H9 (cell line): Measurements from ENCODE around the gene SF3A2. TPM values are rescaled to one million over a fixed set of nuclear protein-coding genes. Genes with fewer than 3 reads are reported as not detected.

ENCODE experiments used
- DNase-seq: peaks from one replicate; pipeline ENCODE4 v3.0.0-alpha.2; 2017
- H2AFZ ChIP-seq: one replicate; pipeline ENCODE4 v1.6.1; 2013; ENCODE audit warnings: mild to moderate bottlenecking, low read length, control low read depth, moderate library complexity
- H2AK5ac ChIP-seq: 2 replicates; pipeline ENCODE4 v1.6.1; 2013; ENCODE audit warnings: low read length, control low read depth, mixed read lengths; ENCODE audit not compliant: insufficient read length
- H2BK120ac ChIP-seq: one replicate; pipeline ENCODE4 v1.6.1; 2013; ENCODE audit warnings: low read depth, mild to moderate bottlenecking, low read length, control low read depth, inconsistent platforms; ENCODE audit not compliant: poor library complexity, severe bottlenecking
- H2BK12ac ChIP-seq: 2 replicates; pipeline ENCODE4 v1.6.1; 2013; ENCODE audit warnings: low read length, control low read depth, mixed read lengths, low read depth; ENCODE audit not compliant: insufficient read length
- H2BK15ac ChIP-seq: 2 replicates; pipeline ENCODE4 v1.6.1; 2013; ENCODE audit warnings: low read depth, low read length, control low read depth
- H2BK20ac ChIP-seq: one replicate; pipeline ENCODE4 v1.6.1; 2013; ENCODE audit warnings: low read depth, mild to moderate bottlenecking, low read length, control low read depth, inconsistent platforms; ENCODE audit not compliant: poor library complexity, severe bottlenecking
- H2BK5ac ChIP-seq: 2 replicates; pipeline ENCODE4 v1.6.1; 2013; ENCODE audit warnings: low read length, control low read depth, mixed read lengths; ENCODE audit not compliant: insufficient read length
- H3K14ac ChIP-seq: 2 replicates; pipeline ENCODE4 v1.6.1; 2013; ENCODE audit warnings: low read length, control low read depth; ENCODE audit not compliant: insufficient read depth
- H3K18ac ChIP-seq: 2 replicates; pipeline ENCODE4 v1.6.1; 2013; ENCODE audit warnings: low read depth, mild to moderate bottlenecking, mixed read lengths, low read length, control low read depth; ENCODE audit not compliant: insufficient read length
- H3K23ac ChIP-seq: 2 replicates; pipeline ENCODE4 v1.6.1; 2013; ENCODE audit warnings: low read length, control low read depth, mixed read lengths, low read depth; ENCODE audit not compliant: insufficient read length
- H3K23me2 ChIP-seq: 2 replicates; pipeline ENCODE4 v1.6.1; 2013; ENCODE audit warnings: low read depth, mild to moderate bottlenecking, mixed read lengths, low read length, control low read depth; ENCODE audit not compliant: insufficient read length, poor library complexity, severe bottlenecking
- H3K27ac ChIP-seq: 2 replicates; pipeline ENCODE4 v1.5.1; 2013; ENCODE audit warnings: low read length, control low read depth, mixed read lengths, low read depth; ENCODE audit not compliant: insufficient read length
- H3K27me3 ChIP-seq: 2 replicates; pipeline ENCODE4 v1.6.1; 2013; ENCODE audit warnings: low read length, control low read depth, inconsistent platforms; ENCODE audit not compliant: insufficient read depth
- H3K4ac ChIP-seq: 2 replicates; pipeline ENCODE4 v1.6.1; 2013; ENCODE audit warnings: low read depth, mild to moderate bottlenecking, control low read depth, inconsistent platforms, low read length, moderate library complexity
- H3K4me1 ChIP-seq: 2 replicates; pipeline ENCODE4 v1.6.1; 2013; ENCODE audit warnings: low read length, control low read depth, inconsistent platforms; ENCODE audit not compliant: insufficient read depth
- H3K4me2 ChIP-seq: 2 replicates; pipeline ENCODE4 v1.6.1; 2013; ENCODE audit warnings: low read length, control low read depth, mixed read lengths; ENCODE audit not compliant: insufficient read length, insufficient read depth
- H3K56ac ChIP-seq: 2 replicates; pipeline ENCODE4 v1.6.1; 2013; ENCODE audit warnings: low read depth, mild to moderate bottlenecking, mixed read lengths, low read length, control low read depth; ENCODE audit not compliant: insufficient read length
- H3K79me1 ChIP-seq: 2 replicates; pipeline ENCODE4 v1.6.1; 2013; ENCODE audit warnings: low read depth, mild to moderate bottlenecking, moderate library complexity, low read length, control low read depth, inconsistent platforms; ENCODE audit not compliant: insufficient read depth, poor library complexity, severe bottlenecking
- H3K79me2 ChIP-seq: 2 replicates; pipeline ENCODE4 v1.6.1; 2013; ENCODE audit warnings: low read length, control low read depth, inconsistent platforms; ENCODE audit not compliant: insufficient read depth
- H3K9ac ChIP-seq: 2 replicates; pipeline ENCODE4 v1.6.1; 2013; ENCODE audit warnings: low read length, control low read depth, mixed read lengths; ENCODE audit not compliant: insufficient read length; ENCODE audit errors: extremely low read depth
- H3K9me3 ChIP-seq: one replicate; pipeline ENCODE4 v1.6.1; 2013; ENCODE audit warnings: low read depth, low read length, inconsistent platforms; ENCODE audit not compliant: control insufficient read depth
- H3T11ph ChIP-seq: one replicate; pipeline ENCODE4 v1.6.1; 2013; ENCODE audit warnings: mild to moderate bottlenecking, low read length, control low read depth, inconsistent platforms
- H4K20me1 ChIP-seq: one replicate; pipeline ENCODE4 v1.6.1; 2013; ENCODE audit not compliant: control insufficient read depth, insufficient read length, insufficient read depth
- H4K5ac ChIP-seq: 2 replicates; pipeline ENCODE4 v1.6.1; 2013; ENCODE audit warnings: low read depth, mild to moderate bottlenecking, mixed read lengths, low read length, control low read depth; ENCODE audit not compliant: insufficient read length
- H4K8ac ChIP-seq: replicated peaks from 2 replicates; pipeline ENCODE4 v1.6.1; 2013; ENCODE audit warnings: low read length, control low read depth, mixed read lengths, low read depth; ENCODE audit not compliant: insufficient read length
- H4K91ac ChIP-seq: 2 replicates; pipeline ENCODE4 v1.6.1; 2013; ENCODE audit warnings: low read depth, mild to moderate bottlenecking, moderate library complexity, mixed read lengths, low read length, control low read depth; ENCODE audit not compliant: insufficient read length
- H3K27ac Mint-ChIP-seq, 3 experiments: 2 replicates in 2 of 3; 3 replicates in 1 of 3; pipeline ENCODE4 v1.8.0; 2020 to 2021; ENCODE audit warnings: mixed read lengths in 3 of 3, mild to moderate bottlenecking in 1 of 3, moderate library complexity in 1 of 3
- H3K27me3 Mint-ChIP-seq: 2 replicates; pipeline ENCODE4 v1.8.0; 2021; ENCODE audit warnings: low read depth, mild to moderate bottlenecking, moderate library complexity, mixed read lengths
- H3K36me3 Mint-ChIP-seq, 3 experiments: 2 replicates in 2 of 3; 3 replicates in 1 of 3; pipeline ENCODE4 v1.8.0; 2020 to 2021; ENCODE audit warnings: low read depth in 3 of 3, mixed read lengths in 3 of 3; ENCODE audit not compliant: insufficient read depth in 1 of 3
- H3K4me1 Mint-ChIP-seq, 2 experiments: 2 replicates each; pipeline ENCODE4 v1.8.0; 2020; ENCODE audit warnings: mixed read lengths in 2 of 2
- H3K4me3 Mint-ChIP-seq, 2 experiments: 2 replicates in 1 of 2; 3 replicates in 1 of 2; pipeline ENCODE4 v1.8.0; 2020 to 2021; ENCODE audit warnings: mild to moderate bottlenecking in 2 of 2, mixed read lengths in 2 of 2, moderate library complexity in 1 of 2
- H3K9me3 Mint-ChIP-seq, 2 experiments: 2 replicates in 1 of 2; 3 replicates in 1 of 2; pipeline ENCODE4 v1.8.0; 2020; ENCODE audit warnings: mild to moderate bottlenecking in 2 of 2, mixed read lengths in 2 of 2, moderate library complexity in 1 of 2
- WGBS: extraction: QIAGEN DNeasy Blood & Tissue Kit; methylation state at CpG from one replicate; pipeline ENCODE4 v1.1.7; 2013; ENCODE audit warnings: missing lambda C conversion rate, low lambda C conversion rate, mixed read lengths; ENCODE audit not compliant: insufficient read length; ENCODE audit errors: extremely low coverage; 5-methylcytosine and 5-hydroxymethylcytosine counted together
- total RNA-seq: library from RNA; stranded (reverse); gene quantifications from 2 replicates; pipeline ENCODE4 v1.2.1, GENCODE V29; 2021
- TF ChIP-seq, protein P1 (sequence below): fragments of 200-600 bp; sonication (generic); conservative IDR thresholded peaks from 3 replicates; pipeline ENCODE4 v1.8.0; 2021; ENCODE audit warnings: antibody characterized with exemption, mild to moderate bottlenecking

SF3A2 gene
- total RNA-seq, 1 experiment from 2014 or later: 166 TPM

DNA sequence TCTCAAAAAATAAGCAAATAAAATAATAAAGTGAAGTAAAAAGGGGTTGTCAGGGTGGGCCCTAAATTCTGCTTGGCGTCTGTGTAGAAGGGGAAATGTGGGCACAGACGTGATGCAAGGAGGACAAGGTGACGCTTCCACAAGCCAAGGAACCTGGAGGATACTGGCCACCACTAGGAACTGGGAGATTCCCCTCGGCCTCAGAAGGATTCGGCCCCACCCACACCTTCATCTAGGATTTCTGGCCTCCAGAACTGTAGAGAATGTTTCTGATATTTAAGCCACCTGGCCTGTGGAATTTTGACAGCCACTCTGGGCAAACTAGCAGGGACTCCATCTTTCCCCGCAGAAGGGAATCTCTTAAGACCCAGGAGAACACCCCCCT is 1.6 kb upstream of the SF3A2 start:
- H3K4me1 ChIP-seq: peaks cover 4% of the 10 kb centered on the region; the same call in 1 of the 2 replicates
- Mint-ChIP-seq H3K36me3 (peaks cover 14 to 50% (median 42%) of the 10 kb centered on the region in 3 experiments), H3K4me1 (peaks cover 27 to 36% of the 10 kb centered on the region in 2 experiments), H3K4me3 (peak overlapping the region; percentile 96 to 97), H3K9me3 (peaks cover 0 to 3% of the 10 kb centered on the region in 2 experiments; a peak in 1 of 5 replicates), H3K27ac (peak overlapping the region in 2 of 3 experiments; percentile 96; a peak in 4 of 7 replicates), H3K27me3 (no peaks in the 10 kb centered on the region; the same call in 1 of the 2 replicates)
- no peaks in the 10 kb centered on the region for H3K79me1 ChIP-seq
- DNase-seq: no peak
- no peak overlapping the region for H3T11ph ChIP-seq
- no peaks in the 10 kb centered on the region for H3K27me3 ChIP-seq
- no peak overlapping the region for H3K14ac ChIP-seq
- no peak overlapping the region for H2BK15ac ChIP-seq
- H2BK5ac ChIP-seq: no peak overlapping the region
- H2BK120ac ChIP-seq: no peak overlapping the region
- no peak overlapping the region for H3K18ac ChIP-seq
- H3K4me2 ChIP-seq: peak overlapping the region; percentile 55
- peaks cover 29% of the 10 kb centered on the region for H3K79me2 ChIP-seq
- no peak overlapping the region for H4K91ac ChIP-seq
- H2BK20ac ChIP-seq: no peak overlapping the region
- H4K8ac ChIP-seq: no peak overlapping the region
- peak overlapping the region; percentile 72 for H3K9ac ChIP-seq
- H3K23ac ChIP-seq: no peak overlapping the region
- no peak overlapping the region for H2AFZ ChIP-seq
- no CpG with 5 or more reads among the region's 6 CpGs for WGBS
- peaks cover 9% of the 10 kb centered on the region for H3K23me2 ChIP-seq
- no peak overlapping the region for H3K4ac ChIP-seq
- H4K20me1 ChIP-seq: no peaks in the 10 kb centered on the region
- no peaks in the 10 kb centered on the region for H3K9me3 ChIP-seq
- H3K56ac ChIP-seq: no peak overlapping the region
- no peak overlapping the region for H2AK5ac ChIP-seq
- no peak overlapping the region for H2BK12ac ChIP-seq
- TF ChIP-seq, protein P1, sequence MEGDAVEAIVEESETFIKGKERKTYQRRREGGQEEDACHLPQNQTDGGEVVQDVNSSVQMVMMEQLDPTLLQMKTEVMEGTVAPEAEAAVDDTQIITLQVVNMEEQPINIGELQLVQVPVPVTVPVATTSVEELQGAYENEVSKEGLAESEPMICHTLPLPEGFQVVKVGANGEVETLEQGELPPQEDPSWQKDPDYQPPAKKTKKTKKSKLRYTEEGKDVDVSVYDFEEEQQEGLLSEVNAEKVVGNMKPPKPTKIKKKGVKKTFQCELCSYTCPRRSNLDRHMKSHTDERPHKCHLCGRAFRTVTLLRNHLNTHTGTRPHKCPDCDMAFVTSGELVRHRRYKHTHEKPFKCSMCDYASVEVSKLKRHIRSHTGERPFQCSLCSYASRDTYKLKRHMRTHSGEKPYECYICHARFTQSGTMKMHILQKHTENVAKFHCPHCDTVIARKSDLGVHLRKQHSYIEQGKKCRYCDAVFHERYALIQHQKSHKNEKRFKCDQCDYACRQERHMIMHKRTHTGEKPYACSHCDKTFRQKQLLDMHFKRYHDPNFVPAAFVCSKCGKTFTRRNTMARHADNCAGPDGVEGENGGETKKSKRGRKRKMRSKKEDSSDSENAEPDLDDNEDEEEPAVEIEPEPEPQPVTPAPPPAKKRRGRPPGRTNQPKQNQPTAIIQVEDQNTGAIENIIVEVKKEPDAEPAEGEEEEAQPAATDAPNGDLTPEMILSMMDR: no peak
- no peak overlapping the region for H4K5ac ChIP-seq
- H3K27ac ChIP-seq: no peak overlapping the region
